Activated CD8-positive, alpha-beta memory T cell treated with anti-CD3 and anti-CD28 coated beads, Interleukin-2, amount 10 ng/mL, durations not matched to agents 7 days and 5 days (primary cell): ENCODE data around the gene POLR2I. TPM values are rescaled to one million over a fixed set of nuclear protein-coding genes. Genes with fewer than 3 reads are reported as not detected.

Experiments used
- ATAC-seq: fragments of 150-1000 bp; cut with Tn5 transposase; one replicate; pipeline ENCODE4 v1.10.0; 2021; ENCODE audit warnings: moderate library complexity
- CTCF ChIA-PET: fragments of 350-600 bp; sonication (Branson Sonifier 250); formaldehyde crosslinking; loops from one replicate; lab custom pipeline; 2021; ENCODE audit warnings: antibody characterized with exemption; lab: Charles Lee
- DNase-seq: peaks from one replicate; pipeline ENCODE4 v3.0.0-alpha.2; 2020
- H3K27ac Mint-ChIP-seq: one replicate; pipeline ENCODE4 v1.8.0; 2021; ENCODE audit warnings: mild to moderate bottlenecking, mixed read lengths
- H3K27me3 Mint-ChIP-seq: one replicate; pipeline ENCODE4 v1.8.0; 2021; ENCODE audit warnings: mixed read lengths
- H3K36me3 Mint-ChIP-seq: one replicate; pipeline ENCODE4 v1.8.0; 2021; ENCODE audit warnings: mild to moderate bottlenecking, mixed read lengths
- H3K4me1 Mint-ChIP-seq: one replicate; pipeline ENCODE4 v1.8.0; 2021; ENCODE audit warnings: mixed read lengths
- H3K4me3 Mint-ChIP-seq: one replicate; pipeline ENCODE4 v1.8.0; 2021; ENCODE audit warnings: mild to moderate bottlenecking, moderate library complexity, mixed read lengths
- H3K9me3 Mint-ChIP-seq: one replicate; pipeline ENCODE4 v1.8.0; 2022; ENCODE audit warnings: low read depth, mixed read lengths
- total RNA-seq, 2 experiments: library from RNA; stranded (reverse); gene quantifications; one replicate each; pipeline ENCODE4 v1.2.3, GENCODE V29; 2021

POLR2I gene
- total RNA-seq, 2 experiments from 2014 or later: 63.2 to 65.3 TPM

DNA sequence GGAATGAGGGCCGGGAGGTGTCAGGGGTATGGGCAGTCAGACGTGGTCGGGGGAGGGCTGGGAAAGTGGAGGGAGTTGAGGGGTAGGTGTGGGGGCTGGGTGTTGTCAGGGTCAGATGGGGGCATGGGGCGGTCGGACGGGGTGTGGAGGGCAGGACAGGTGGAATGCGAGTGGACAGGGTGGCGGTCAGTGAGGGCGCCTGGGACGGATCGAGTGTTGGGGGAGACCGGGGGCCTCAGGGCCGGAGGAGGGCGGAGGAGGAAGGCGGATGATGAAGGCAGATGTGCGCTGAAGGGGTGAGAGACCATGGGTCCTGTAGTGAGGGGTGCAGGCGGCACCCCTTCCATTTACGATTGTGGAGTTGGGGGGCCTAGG is 6.3 kb upstream of the POLR2I start:
- H3K4me1 Mint-ChIP-seq: peaks cover 19% of the 10 kb centered on the region
- ATAC-seq (no peak), DNase-seq (no peak)
- CTCF ChIA-PET: no interaction called here
- H3K27ac Mint-ChIP-seq: no peak overlapping the region
- H3K36me3 Mint-ChIP-seq: peaks cover 33% of the 10 kb centered on the region
- H3K9me3 Mint-ChIP-seq: no peaks in the 10 kb centered on the region
- no peak overlapping the region for H3K4me3 Mint-ChIP-seq
- H3K27me3 Mint-ChIP-seq: no peaks in the 10 kb centered on the region

- no peaks in the 10 kb centered on the region for H3K27me3 Mint-ChIP-seq
- no peak overlapping the region for H3K4me3 Mint-ChIP-seq
- no peak for ATAC-seq
- H3K27ac Mint-ChIP-seq: no peak overlapping the region
- CTCF ChIA-PET: no interaction called here
- peaks cover 27% of the 10 kb centered on the region for H3K36me3 Mint-ChIP-seq
- H3K9me3 Mint-ChIP-seq: no peaks in the 10 kb centered on the region
- DNase-seq: no peak
- H3K4me1 Mint-ChIP-seq: peaks cover 20% of the 10 kb centered on the region
Measured at GRCh38 chr19:36120092-36120983, 5.7 kb upstream of the POLR2I start.

- Mint-ChIP-seq H3K9me3 (no peaks in the 10 kb centered on the region), H3K36me3 (peaks cover 18% of the 10 kb centered on the region), H3K27me3 (peaks cover 2% of the 10 kb centered on the region), H3K4me3 (peak overlapping the region; percentile 91), H3K27ac (peak overlapping the region; percentile 94), H3K4me1 (peaks cover 35% of the 10 kb centered on the region)
- no peak for DNase-seq
- ATAC-seq: no peak
- CTCF ChIA-PET: interaction anchor here (0.6 to 5.8 kb wide), 5 partner anchors 9 to 54 kb away, joined by 3 to 24 read pairs (median 4); no protein-coding TSS in a partner anchor
Measured at GRCh38 chr19:36116344-36116637, 1.6 kb upstream of the POLR2I start.

GRCh38 chr19:36115453-36116343 is 1.0 kb upstream of the POLR2I start, which contains the start of gene TBCB:
Gene TBCB (plus strand): TSS chr19:36115468. CDS start chr19:36115561, 93 bp downstream.
- Mint-ChIP-seq H3K4me1 (peaks cover 35% of the 10 kb centered on the region), H3K9me3 (no peaks in the 10 kb centered on the region), H3K4me3 (peak within 1 kb of the TSS; percentile 91), H3K27ac (peak within 1 kb of the TSS; percentile 94), H3K36me3 (peaks cover 18% of the 10 kb centered on the region), H3K27me3 (peaks cover 2% of the 10 kb centered on the region)
- CTCF ChIA-PET: interaction anchor here (0.6 to 5.8 kb wide), 8 partner anchors 9 to 59 kb away, joined by 3 to 24 read pairs (median 4); no protein-coding TSS in a partner anchor
- DNase-seq (peak; percentile 93), ATAC-seq (peak; percentile 62)

GRCh38 chr19:36113894-36114720 is 568 bp downstream of the POLR2I start:
- ATAC-seq (no peak), DNase-seq (peak; percentile 59)
- Mint-ChIP-seq H3K9me3 (no peaks in the 10 kb centered on the region), H3K27ac (peak overlapping the region; percentile 94), H3K36me3 (peaks cover 15% of the 10 kb centered on the region), H3K27me3 (peaks cover 2% of the 10 kb centered on the region), H3K4me1 (peaks cover 35% of the 10 kb centered on the region), H3K4me3 (peak overlapping the region; percentile 91)
- CTCF ChIA-PET: interaction anchor here (2.3 to 5.8 kb wide), 3 partner anchors 11 to 58 kb away, joined by 8 to 24 read pairs (median 10); no protein-coding TSS in a partner anchor

GRCh38 chr19:36113425-36113824 is 1.2 kb downstream of the POLR2I start:
- Mint-ChIP-seq H3K27me3 (peaks cover 2% of the 10 kb centered on the region), H3K36me3 (peaks cover 15% of the 10 kb centered on the region), H3K9me3 (no peaks in the 10 kb centered on the region), H3K4me3 (peak overlapping the region; percentile 91), H3K27ac (peak overlapping the region; percentile 94), H3K4me1 (peaks cover 33% of the 10 kb centered on the region)
- DNase-seq (no peak), ATAC-seq (no peak)
- CTCF ChIA-PET: interaction anchor here (2.3 to 5.8 kb wide), 3 partner anchors 12 to 57 kb away, joined by 8 to 24 read pairs (median 10); no protein-coding TSS in a partner anchor

- Mint-ChIP-seq H3K27me3 (peaks cover 2% of the 10 kb centered on the region), H3K36me3 (peaks cover 12% of the 10 kb centered on the region), H3K27ac (peak overlapping the region; percentile 57), H3K9me3 (no peaks in the 10 kb centered on the region), H3K4me1 (peaks cover 29% of the 10 kb centered on the region), H3K4me3 (peak overlapping the region; percentile 19)
- no peak for ATAC-seq
- CTCF ChIA-PET: no interaction called here
- no peak for DNase-seq
Measured at GRCh38 chr19:36112678-36113077, 2.0 kb downstream of the POLR2I start.

DNA sequence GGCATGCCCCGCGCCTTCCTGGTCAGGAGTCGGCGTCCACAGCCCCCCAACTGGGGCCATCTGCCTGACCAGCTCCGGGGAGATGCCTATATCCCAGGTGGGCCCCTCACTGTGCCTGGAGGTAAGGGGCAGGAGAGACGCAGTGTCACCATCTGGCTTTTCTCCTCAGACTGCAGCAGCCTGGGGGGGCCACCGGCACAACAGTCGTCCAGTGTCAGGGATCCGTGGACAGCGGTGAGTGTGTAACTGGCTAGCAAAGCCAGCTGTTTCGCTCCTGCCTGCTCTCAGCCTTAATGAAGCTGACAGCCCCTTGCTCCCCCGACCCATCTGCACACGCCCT is 3.5 kb downstream of the POLR2I start:
- peaks cover 2% of the 10 kb centered on the region for H3K27me3 Mint-ChIP-seq
- peaks cover 8% of the 10 kb centered on the region for H3K36me3 Mint-ChIP-seq
- CTCF ChIA-PET: no interaction called here
- no peak overlapping the region for H3K4me3 Mint-ChIP-seq
- H3K9me3 Mint-ChIP-seq: no peaks in the 10 kb centered on the region
- ATAC-seq: no peak
- no peak overlapping the region for H3K27ac Mint-ChIP-seq
- no peak for DNase-seq
- peaks cover 18% of the 10 kb centered on the region for H3K4me1 Mint-ChIP-seq

GRCh38 chr19:36110487-36111199 is 4.0 kb downstream of the POLR2I start, which contains the start of gene OVOL3:
Gene OVOL3 (plus strand): TSS chr19:36111143. CDS start chr19:36111203, 60 bp downstream.
- Mint-ChIP-seq H3K27ac (peak within 1 kb of the TSS; percentile 26), H3K27me3 (peaks cover 2% of the 10 kb centered on the region), H3K4me3 (no peak within 1 kb of the TSS), H3K9me3 (no peaks in the 10 kb centered on the region), H3K4me1 (peaks cover 15% of the 10 kb centered on the region), H3K36me3 (peaks cover 8% of the 10 kb centered on the region)
- DNase-seq (no peak), ATAC-seq (no peak)
- CTCF ChIA-PET: no interaction called here

DNA sequence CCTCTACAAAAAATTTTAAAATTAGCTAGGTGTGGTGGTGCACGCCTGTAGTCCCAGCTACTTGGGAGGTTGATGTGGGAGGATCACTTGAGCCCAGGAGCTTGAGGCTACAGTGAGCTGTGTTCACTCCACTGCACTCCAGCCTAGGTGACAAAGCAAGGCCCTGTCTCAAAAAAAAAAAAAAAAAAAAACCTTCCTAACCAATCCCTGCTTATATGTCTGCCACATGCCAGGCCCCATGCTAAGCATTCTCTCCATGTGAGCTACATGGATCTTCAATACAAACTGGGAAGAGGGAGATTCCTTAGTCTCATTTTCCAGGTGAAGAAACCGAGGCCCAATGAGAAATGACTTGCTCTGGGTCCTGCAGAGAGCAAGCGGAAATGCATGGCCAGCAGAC is 6.0 kb downstream of the POLR2I start:
- no peak overlapping the region for H3K27ac Mint-ChIP-seq
- DNase-seq: no peak
- peaks cover 10% of the 10 kb centered on the region for H3K36me3 Mint-ChIP-seq
- ATAC-seq: no peak
- H3K9me3 Mint-ChIP-seq: no peaks in the 10 kb centered on the region
- peaks cover 8% of the 10 kb centered on the region for H3K4me1 Mint-ChIP-seq
- no peaks in the 10 kb centered on the region for H3K27me3 Mint-ChIP-seq
- no peak overlapping the region for H3K4me3 Mint-ChIP-seq
- CTCF ChIA-PET: no interaction called here

GRCh38 chr19:36106991-36107390 is 7.7 kb downstream of the POLR2I start:
- Mint-ChIP-seq H3K9me3 (no peaks in the 10 kb centered on the region), H3K4me3 (no peak overlapping the region), H3K4me1 (no peaks in the 10 kb centered on the region), H3K27me3 (no peaks in the 10 kb centered on the region), H3K36me3 (peaks cover 9% of the 10 kb centered on the region), H3K27ac (peak overlapping the region; percentile 20)
- ATAC-seq: no peak
- CTCF ChIA-PET: no interaction called here
- DNase-seq: no peak

DNA sequence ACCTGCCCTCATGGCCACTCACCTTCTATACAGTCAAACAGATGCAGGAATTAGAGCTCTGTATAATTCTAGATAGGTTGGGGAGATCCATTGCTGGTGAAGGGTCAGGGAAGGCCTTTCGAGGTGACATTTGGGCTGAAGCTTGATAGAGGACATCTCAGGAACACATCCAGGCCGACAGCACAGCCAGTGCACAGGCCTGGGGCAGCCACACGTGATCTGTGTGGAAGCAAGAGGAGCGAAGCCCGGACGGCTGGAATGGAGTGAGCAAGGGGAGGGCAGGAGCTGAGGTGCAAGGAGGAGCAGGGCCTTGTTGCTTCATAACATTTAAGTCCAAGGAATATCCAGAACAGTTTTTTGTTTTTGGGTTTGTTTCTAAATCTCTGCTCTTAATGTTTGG is 8.2 kb downstream of the POLR2I start:
- CTCF ChIA-PET: no interaction called here
- peak overlapping the region; percentile 47 for H3K27ac Mint-ChIP-seq
- H3K4me3 Mint-ChIP-seq: no peak overlapping the region
- no peaks in the 10 kb centered on the region for H3K27me3 Mint-ChIP-seq
- H3K36me3 Mint-ChIP-seq: peaks cover 9% of the 10 kb centered on the region
- no peaks in the 10 kb centered on the region for H3K9me3 Mint-ChIP-seq
- DNase-seq (no peak), ATAC-seq (no peak)
- H3K4me1 Mint-ChIP-seq: no peaks in the 10 kb centered on the region
